PC-3 (cell line): ENCODE data around the gene GYG1. TPM values are rescaled to one million over a fixed set of nuclear protein-coding genes. Genes with fewer than 3 reads are reported as not detected.

Experiments used
- ATAC-seq: fragments of 200-7000 bp; cut with Tn5 transposase; 2 replicates; pipeline ENCODE4 v1.9.1; 2020; ENCODE audit warnings: mild to moderate bottlenecking, moderate library complexity
- BruUV-seq: library from RNA; stranded (reverse); fragments of 400-500 nt; replicated peaks from 2 replicates; lab custom pipeline; 2021; lab: Mats Ljungman, UMichigan
- CTCF ChIA-PET: fragments of 300-600 bp; sonication (Branson Sonifier 250); formaldehyde crosslinking; loops from one replicate; lab custom pipeline; 2022; ENCODE audit warnings: antibody characterized with exemption; lab: Charles Lee
- POLR2A ChIA-PET: fragments of 300-600 bp; sonication (Branson Sonifier 250); formaldehyde crosslinking; loops from one replicate; lab custom pipeline; 2022; ENCODE audit warnings: antibody characterized with exemption; ENCODE audit not compliant: unreplicated experiment; lab: Charles Lee
- DNase-seq: peaks from one replicate; pipeline ENCODE4 v3.0.0-alpha.2; 2015
- H2AFZ ChIP-seq: fragments of 300-600 bp; sonication (generic); 2 replicates; pipeline ENCODE4 v1.6.0; 2016; ENCODE audit warnings: antibody characterized with exemption, low read length
- H3F3A ChIP-seq: fragments of 300-600 bp; sonication (generic); one replicate; pipeline ENCODE4 v1.6.0; 2017; ENCODE audit warnings: antibody characterized with exemption, low read length, control low read depth, mild to moderate bottlenecking; ENCODE audit not compliant: unreplicated experiment
- H3K27ac ChIP-seq: fragments of 300-600 bp; sonication (generic); 2 replicates; pipeline ENCODE4 v1.5.1; 2016; ENCODE audit warnings: mild to moderate bottlenecking, low read length
- H3K27me3 ChIP-seq: fragments of 300-600 bp; sonication (generic); 2 replicates; pipeline ENCODE4 v1.6.1; 2016; ENCODE audit warnings: low read length, mixed read lengths
- H3K36me3 ChIP-seq: fragments of 300-600 bp; sonication (generic); 2 replicates; pipeline ENCODE4 v1.6.1; 2016; ENCODE audit warnings: low read depth, mixed run types, low read length, mixed read lengths
- H3K4me1 ChIP-seq: fragments of 300-600 bp; sonication (generic); 2 replicates; pipeline ENCODE4 v1.5.1; 2016; ENCODE audit warnings: low read length; ENCODE audit not compliant: insufficient read depth
- H3K4me2 ChIP-seq: fragments of 300-600 bp; sonication (generic); 2 replicates; pipeline ENCODE4 v1.6.0; 2016; ENCODE audit warnings: low read length
- H3K4me3 ChIP-seq: fragments of 300-600 bp; sonication (generic); 2 replicates; pipeline ENCODE4 v1.5.1; 2016; ENCODE audit warnings: mild to moderate bottlenecking, low read length, mixed read lengths
- H3K79me2 ChIP-seq: fragments of 300-600 bp; sonication (generic); 2 replicates; pipeline ENCODE4 v1.6.1; 2017; ENCODE audit warnings: low read length, mixed read lengths
- H3K9ac ChIP-seq: fragments of 300-600 bp; sonication (generic); 2 replicates; pipeline ENCODE4 v1.6.0; 2016; ENCODE audit warnings: mild to moderate bottlenecking, low read length
- H3K9me2 ChIP-seq: fragments of 300-600 bp; sonication (generic); replicated peaks from 2 replicates; pipeline ENCODE4 v1.6.1; 2016; ENCODE audit warnings: mixed run types, low read length, mixed read lengths
- H3K9me3 ChIP-seq: fragments of 300-600 bp; sonication (generic); 2 replicates; pipeline ENCODE4 v1.6.1; 2016; ENCODE audit warnings: low read length, mixed read lengths
- H4K20me1 ChIP-seq: fragments of 300-600 bp; sonication (generic); 2 replicates; pipeline ENCODE4 v1.6.1; 2016; ENCODE audit warnings: low read length, mixed read lengths
- EZH2 ChIP-seq: fragments of 300-600 bp; sonication (generic); IDR thresholded peaks from one replicate; pipeline ENCODE4 v1.6.1; 2017; ENCODE audit warnings: antibody characterized with exemption, mild to moderate bottlenecking, low read length; ENCODE audit not compliant: unreplicated experiment
- EZH2phosphoT487 ChIP-seq: fragments of 300-600 bp; sonication (generic); IDR thresholded peaks from 2 replicates; pipeline ENCODE4 v1.6.1; 2018; ENCODE audit warnings: mild to moderate bottlenecking, antibody characterized with exemption, low read length, borderline replicate concordance
- intact Hi-C: fragments of 100-400 bp; cut with micrococcal nuclease; formaldehyde crosslinking; loops from 2 replicates; pipeline ENCODE4 v1.9.0; 2023
- total RNA-seq: library from RNA; depleted of rRNA; stranded (reverse); fragments of >200 nt; gene quantifications from 2 replicates; pipeline ENCODE4 v1.2.3, GENCODE V29; 2014
- TF ChIP-seq, protein P1 (sequence below): fragments of 300-600 bp; sonication (generic); conservative IDR thresholded peaks from 2 replicates; pipeline ENCODE4 v1.5.1; 2017; ENCODE audit warnings: antibody characterized with exemption, low read depth, mild to moderate bottlenecking, low read length

GYG1 gene
- total RNA-seq, 1 experiment from 2014 or later, result 12.0 TPM

DNA sequence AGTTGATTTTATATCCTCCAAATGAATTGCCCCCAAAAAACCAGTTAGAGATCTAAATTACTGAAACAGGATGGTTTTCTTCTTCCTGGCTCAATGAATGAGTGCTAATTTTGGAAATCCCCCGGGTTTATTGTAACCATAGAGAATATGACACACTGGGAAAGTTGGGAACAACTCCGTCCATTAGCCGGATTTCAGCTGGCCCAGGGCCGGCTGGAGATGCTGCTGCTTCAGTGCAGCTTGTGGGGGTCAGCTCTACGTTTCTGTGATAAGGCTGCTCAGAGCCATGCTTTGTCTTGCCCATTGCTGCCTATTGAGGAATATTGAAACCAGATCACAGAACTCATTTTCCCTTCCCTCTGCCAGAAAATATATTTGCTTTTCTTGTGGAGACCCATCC is 20.3 kb downstream of the GYG1 start:
- Histone ChIP-seq H3K9me3 (no peaks in the 10 kb centered on the region), H3K79me2 (no peaks in the 10 kb centered on the region), H2AFZ (no peak overlapping the region), H3K27me3 (no peaks in the 10 kb centered on the region), H3K9ac (no peak overlapping the region), H3K27ac (no peak overlapping the region), H3K9me2 (no peaks in the 10 kb centered on the region), H3K4me2 (no peak overlapping the region), H4K20me1 (no peaks in the 10 kb centered on the region), H3K4me1 (no peaks in the 10 kb centered on the region; the same call in 1 of the 2 replicates), H3F3A (no peaks in the 10 kb centered on the region), H3K4me3 (no peak overlapping the region), H3K36me3 (peaks cover 13% of the 10 kb centered on the region; the same call in 1 of the 2 replicates)
- no TSS peak for BruUV-seq
- CTCF ChIA-PET, result no interaction called here
- DNase-seq (no peak), ATAC-seq (no peak)
- POLR2A ChIA-PET, result interaction anchor here (0.6 kb wide), 1 partner anchor 547 kb away, joined by 4 read pairs; no protein-coding TSS in a partner anchor
- intact Hi-C loops, result no loop called here
- TF ChIP-seq EZH2phosphoT487 (no peak), EZH2 (no peak)
- TF ChIP-seq, protein P1, sequence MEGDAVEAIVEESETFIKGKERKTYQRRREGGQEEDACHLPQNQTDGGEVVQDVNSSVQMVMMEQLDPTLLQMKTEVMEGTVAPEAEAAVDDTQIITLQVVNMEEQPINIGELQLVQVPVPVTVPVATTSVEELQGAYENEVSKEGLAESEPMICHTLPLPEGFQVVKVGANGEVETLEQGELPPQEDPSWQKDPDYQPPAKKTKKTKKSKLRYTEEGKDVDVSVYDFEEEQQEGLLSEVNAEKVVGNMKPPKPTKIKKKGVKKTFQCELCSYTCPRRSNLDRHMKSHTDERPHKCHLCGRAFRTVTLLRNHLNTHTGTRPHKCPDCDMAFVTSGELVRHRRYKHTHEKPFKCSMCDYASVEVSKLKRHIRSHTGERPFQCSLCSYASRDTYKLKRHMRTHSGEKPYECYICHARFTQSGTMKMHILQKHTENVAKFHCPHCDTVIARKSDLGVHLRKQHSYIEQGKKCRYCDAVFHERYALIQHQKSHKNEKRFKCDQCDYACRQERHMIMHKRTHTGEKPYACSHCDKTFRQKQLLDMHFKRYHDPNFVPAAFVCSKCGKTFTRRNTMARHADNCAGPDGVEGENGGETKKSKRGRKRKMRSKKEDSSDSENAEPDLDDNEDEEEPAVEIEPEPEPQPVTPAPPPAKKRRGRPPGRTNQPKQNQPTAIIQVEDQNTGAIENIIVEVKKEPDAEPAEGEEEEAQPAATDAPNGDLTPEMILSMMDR, result no peak

DNA sequence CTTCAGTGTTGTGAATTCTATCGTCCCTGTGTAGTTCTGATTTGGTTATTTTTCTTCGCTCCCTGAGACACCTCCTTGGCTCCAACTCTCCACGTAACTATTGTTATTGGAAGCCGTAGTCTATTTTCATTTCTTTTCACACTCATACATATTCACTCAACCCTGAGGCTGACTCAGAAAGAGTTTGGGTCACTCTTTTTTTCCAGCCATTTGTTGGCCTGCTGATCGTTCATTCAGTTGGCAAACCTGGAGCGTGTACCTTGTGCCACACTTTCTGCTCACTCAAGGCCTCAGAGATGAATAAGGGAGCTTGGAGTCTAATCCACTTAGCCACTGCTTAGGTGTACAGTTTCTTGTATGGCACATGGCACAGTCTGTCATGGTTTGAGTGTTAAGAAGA is 22.4 kb downstream of the GYG1 start:
- CTCF ChIA-PET, result no interaction called here
- intact Hi-C loops, result no loop called here
- Histone ChIP-seq H3K4me3 (no peak overlapping the region), H3K4me1 (peaks cover 4% of the 10 kb centered on the region; the same call in 1 of the 2 replicates), H3K9me2 (no peaks in the 10 kb centered on the region), H2AFZ (no peak overlapping the region), H4K20me1 (no peaks in the 10 kb centered on the region), H3K4me2 (no peak overlapping the region), H3K27me3 (no peaks in the 10 kb centered on the region), H3K9me3 (no peaks in the 10 kb centered on the region), H3K9ac (no peak overlapping the region), H3K79me2 (no peaks in the 10 kb centered on the region), H3F3A (no peaks in the 10 kb centered on the region), H3K27ac (no peak overlapping the region), H3K36me3 (peaks cover 13% of the 10 kb centered on the region; the same call in 1 of the 2 replicates)
- POLR2A ChIA-PET, result no interaction called here
- TF ChIP-seq, protein P1, result no peak
- TF ChIP-seq EZH2phosphoT487, result no peak
- TF ChIP-seq EZH2, result no peak
- no TSS peak for BruUV-seq
- ATAC-seq (no peak), DNase-seq (no peak)

DNA sequence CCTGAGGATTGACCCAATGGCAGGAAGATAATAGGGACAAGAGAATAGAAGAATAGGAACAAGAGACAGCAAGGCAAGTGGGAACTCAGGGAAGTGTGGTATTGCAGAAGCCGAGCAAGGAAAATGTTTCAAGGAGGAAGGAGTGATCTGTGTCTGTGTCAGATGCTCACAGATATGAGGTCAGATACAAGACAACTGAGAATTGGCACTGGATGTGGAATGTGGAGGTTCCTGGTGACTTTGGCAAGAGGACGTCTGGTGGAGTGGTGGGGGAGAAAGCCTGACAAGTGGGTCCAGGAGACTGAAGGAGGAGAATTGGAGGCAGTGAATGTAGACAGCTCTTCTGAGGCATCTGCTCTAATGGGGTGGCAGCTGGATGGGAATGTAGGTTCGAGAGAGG is 24.1 kb downstream of the GYG1 start:
- ChIA-PET POLR2A (no interaction called here), CTCF (no interaction called here)
- Histone ChIP-seq H3K4me1 (peaks cover 4% of the 10 kb centered on the region; the same call in 1 of the 2 replicates), H3K27ac (no peak overlapping the region), H3K36me3 (peaks cover 4% of the 10 kb centered on the region; the same call in 1 of the 2 replicates), H4K20me1 (no peaks in the 10 kb centered on the region), H3K27me3 (no peaks in the 10 kb centered on the region), H3F3A (no peaks in the 10 kb centered on the region), H3K9ac (no peak overlapping the region), H3K79me2 (no peaks in the 10 kb centered on the region), H3K4me3 (no peak overlapping the region), H3K4me2 (no peak overlapping the region), H3K9me2 (no peaks in the 10 kb centered on the region), H3K9me3 (no peaks in the 10 kb centered on the region), H2AFZ (no peak overlapping the region)
- intact Hi-C loops, result no loop called here
- DNase-seq (no peak), ATAC-seq (no peak)
- no TSS peak for BruUV-seq
- no peak for TF ChIP-seq EZH2
- TF ChIP-seq, protein P1, result no peak
- TF ChIP-seq EZH2phosphoT487, result no peak
